Progenitor cell of endocrine pancreas (in vitro differentiated cells): Measurements from ENCODE around the gene TMEM130. TPM values are rescaled to one million over a fixed set of nuclear protein-coding genes. Genes with fewer than 3 reads are reported as not detected.

Experiments
- DNase-seq: peaks from one replicate; pipeline ENCODE4 v3.0.0; 2021; ENCODE audit warnings: low spot score; ENCODE audit not compliant: unreplicated experiment
- H3K27ac Mint-ChIP-seq: 2 replicates; pipeline ENCODE4 v1.8.0; 2021; ENCODE audit warnings: mild to moderate bottlenecking, moderate library complexity, mixed read lengths
- H3K27me3 Mint-ChIP-seq: 2 replicates; pipeline ENCODE4 v1.8.0; 2021; ENCODE audit warnings: mixed read lengths
- H3K36me3 Mint-ChIP-seq: 2 replicates; pipeline ENCODE4 v1.8.0; 2022; ENCODE audit warnings: mixed read lengths; ENCODE audit not compliant: insufficient read depth
- H3K4me1 Mint-ChIP-seq: 2 replicates; pipeline ENCODE4 v1.8.0; 2021; ENCODE audit warnings: low read depth, mixed read lengths
- H3K4me3 Mint-ChIP-seq: 2 replicates; pipeline ENCODE4 v1.8.0; 2021; ENCODE audit warnings: low read depth, mild to moderate bottlenecking, moderate library complexity, mixed read lengths
- H3K9me3 Mint-ChIP-seq: 2 replicates; pipeline ENCODE4 v1.8.0; 2021; ENCODE audit warnings: low read depth, mixed read lengths
- CTCF ChIP-seq: fragments of 200-600 bp; sonication (generic); IDR thresholded peaks from one replicate; pipeline ENCODE4 v1.5.0; 2021; ENCODE audit warnings: antibody characterized with exemption, mild to moderate bottlenecking; ENCODE audit not compliant: unreplicated experiment
- long read RNA-seq: library from polyadenylated mRNA; unstranded; transcript quantifications from one replicate; pipeline ENCODE4 v2.0.0, GENCODE V29; 2020
- total RNA-seq: library from RNA; stranded (reverse); gene quantifications from 2 replicates; pipeline ENCODE4 v1.2.1, GENCODE V29; 2021

TMEM130 gene
- total RNA-seq = 0.20 and 0.60 TPM in 2 replicates
- long read RNA-seq = 0 reads

GRCh38 chr7:98869597-98870120 lies at the start of gene TMEM130:
Gene TMEM130 (minus strand): TSS chr7:98870014. CDS start chr7:98869861, 153 bp downstream.
- H3K4me1 Mint-ChIP-seq = peaks cover 5% of the 10 kb centered on the region
- no peak for DNase-seq
- peak within 1 kb of the TSS; percentile 66 for H3K4me3 Mint-ChIP-seq
- no peak within 1 kb of the TSS for H3K27ac Mint-ChIP-seq
- H3K36me3 Mint-ChIP-seq = no peaks in the 10 kb centered on the region
- TF ChIP-seq CTCF = no peak
- no peaks in the 10 kb centered on the region for H3K9me3 Mint-ChIP-seq
- H3K27me3 Mint-ChIP-seq = peaks cover 45% of the 10 kb centered on the region

GRCh38 chr7:98917331-98917730 lies 47.5 kb upstream of the TMEM130 start:
- Mint-ChIP-seq H3K9me3 (no peaks in the 10 kb centered on the region), H3K27me3 (no peaks in the 10 kb centered on the region), H3K36me3 (peaks cover 28% of the 10 kb centered on the region), H3K4me1 (no peaks in the 10 kb centered on the region), H3K27ac (no peak overlapping the region), H3K4me3 (no peak overlapping the region)
- no peak for DNase-seq
- no peak for TF ChIP-seq CTCF

GRCh38 chr7:98913612-98914011 lies 43.8 kb upstream of the TMEM130 start:
- TF ChIP-seq CTCF = no peak
- no peaks in the 10 kb centered on the region for H3K27me3 Mint-ChIP-seq
- H3K9me3 Mint-ChIP-seq = no peaks in the 10 kb centered on the region
- H3K27ac Mint-ChIP-seq = no peak overlapping the region
- H3K4me1 Mint-ChIP-seq = no peaks in the 10 kb centered on the region
- peaks cover 24% of the 10 kb centered on the region for H3K36me3 Mint-ChIP-seq
- DNase-seq = no peak
- H3K4me3 Mint-ChIP-seq = no peak overlapping the region

GRCh38 chr7:98913026-98913425 lies 43.2 kb upstream of the TMEM130 start:
- Mint-ChIP-seq H3K36me3 (peaks cover 28% of the 10 kb centered on the region), H3K27ac (peak overlapping the region; percentile 31), H3K4me3 (no peak overlapping the region), H3K27me3 (no peaks in the 10 kb centered on the region), H3K4me1 (no peaks in the 10 kb centered on the region), H3K9me3 (no peaks in the 10 kb centered on the region)
- TF ChIP-seq CTCF = no peak
- no peak for DNase-seq

GRCh38 chr7:98911916-98912315 lies 42.1 kb upstream of the TMEM130 start:
- H3K4me1 Mint-ChIP-seq = no peaks in the 10 kb centered on the region
- H3K9me3 Mint-ChIP-seq = no peaks in the 10 kb centered on the region
- no peak overlapping the region for H3K27ac Mint-ChIP-seq
- H3K27me3 Mint-ChIP-seq = no peaks in the 10 kb centered on the region
- no peak for TF ChIP-seq CTCF
- DNase-seq = no peak
- peaks cover 28% of the 10 kb centered on the region for H3K36me3 Mint-ChIP-seq
- H3K4me3 Mint-ChIP-seq = no peak overlapping the region
